ENCODE results near the gene AFF3.

DNA sequence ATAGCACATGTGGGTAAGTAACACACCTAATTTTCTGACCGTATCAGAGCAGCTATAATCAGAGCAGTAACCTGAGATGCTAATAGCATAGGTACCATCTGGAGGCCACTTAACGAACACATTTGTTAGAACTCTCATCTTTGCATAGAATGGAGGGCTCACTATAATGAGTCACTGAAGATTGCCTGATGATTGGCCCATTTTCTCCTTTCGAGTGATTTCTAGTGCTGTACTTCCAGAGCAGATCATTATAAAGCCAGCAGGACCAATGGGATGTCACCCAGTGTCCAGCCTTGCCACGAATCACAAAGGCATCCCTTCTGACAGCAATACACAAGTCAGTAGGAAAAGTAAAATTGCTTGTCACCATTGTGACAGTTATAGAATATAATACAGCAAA is 570.9 kb downstream of the AFF3 start:
- TF ChIP-seq, protein P1, sequence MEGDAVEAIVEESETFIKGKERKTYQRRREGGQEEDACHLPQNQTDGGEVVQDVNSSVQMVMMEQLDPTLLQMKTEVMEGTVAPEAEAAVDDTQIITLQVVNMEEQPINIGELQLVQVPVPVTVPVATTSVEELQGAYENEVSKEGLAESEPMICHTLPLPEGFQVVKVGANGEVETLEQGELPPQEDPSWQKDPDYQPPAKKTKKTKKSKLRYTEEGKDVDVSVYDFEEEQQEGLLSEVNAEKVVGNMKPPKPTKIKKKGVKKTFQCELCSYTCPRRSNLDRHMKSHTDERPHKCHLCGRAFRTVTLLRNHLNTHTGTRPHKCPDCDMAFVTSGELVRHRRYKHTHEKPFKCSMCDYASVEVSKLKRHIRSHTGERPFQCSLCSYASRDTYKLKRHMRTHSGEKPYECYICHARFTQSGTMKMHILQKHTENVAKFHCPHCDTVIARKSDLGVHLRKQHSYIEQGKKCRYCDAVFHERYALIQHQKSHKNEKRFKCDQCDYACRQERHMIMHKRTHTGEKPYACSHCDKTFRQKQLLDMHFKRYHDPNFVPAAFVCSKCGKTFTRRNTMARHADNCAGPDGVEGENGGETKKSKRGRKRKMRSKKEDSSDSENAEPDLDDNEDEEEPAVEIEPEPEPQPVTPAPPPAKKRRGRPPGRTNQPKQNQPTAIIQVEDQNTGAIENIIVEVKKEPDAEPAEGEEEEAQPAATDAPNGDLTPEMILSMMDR (conservative IDR thresholded peaks at IDR 0.05 in 1 of 2, IDR thresholded peaks at IDR 0.05 in 1 of 2; ENCODE audit: extremely low read depth in 1 of 2, insufficient read depth in 1 of 2, low read depth in 1 of 2, low read length in 2 of 2): no peak
- no peak for TF ChIP-seq EZH2 (IDR thresholded peaks at IDR 0.05; ENCODE audit: borderline replicate concordance, low read length)

All from mammary epithelial cell (primary cell).